ENCODE data around the gene CDH23. TPM values are rescaled to one million over a fixed set of nuclear protein-coding genes. Genes with fewer than 3 reads are reported as not detected.

The CDH23 gene
- total RNA-seq, 2 experiments from 2014 or later = 4.6 to 5.2 TPM

DNA sequence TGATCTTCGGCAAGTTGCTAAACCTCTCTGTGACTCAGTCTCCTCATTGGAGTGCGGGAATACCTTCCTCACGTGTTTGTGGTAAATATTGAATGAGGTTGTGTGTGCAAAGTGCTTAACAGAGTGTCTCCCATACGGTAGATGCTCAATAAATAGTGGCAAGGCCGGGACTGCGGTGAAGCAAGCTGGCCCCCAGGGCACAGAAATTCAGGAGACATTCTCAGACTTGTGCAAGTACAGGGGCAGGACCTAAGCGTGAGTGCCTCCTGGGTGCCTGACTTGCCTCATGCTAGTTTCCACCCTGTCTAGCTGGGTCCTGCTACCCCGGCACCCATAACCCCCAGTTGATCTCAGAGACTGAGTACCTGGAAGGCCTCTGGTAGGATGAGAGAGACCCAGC is 97.8 kb downstream of the CDH23 start:
- H3K27me3 ChIP-seq (ENCODE audit: control insufficient read depth in 1 of 2, insufficient read depth in 2 of 2, low read length in 2 of 2) = no peaks in the 10 kb centered on the region
- Mint-ChIP-seq H3K36me3 (ENCODE audit: low read depth) (no peaks in the 10 kb centered on the region), H3K4me3 (no peak overlapping the region), H3K27me3 (peaks cover 5% of the 10 kb centered on the region), H3K27ac (no peak overlapping the region), H3K4me1 (ENCODE audit: low read depth) (no peaks in the 10 kb centered on the region), H3K9me3 (no peaks in the 10 kb centered on the region)
- POLR2A ChIA-PET = no interaction called here
- no peak overlapping the region for H3K4me3 ChIP-seq (ENCODE audit: low read length)
- TF ChIP-seq, protein P1, sequence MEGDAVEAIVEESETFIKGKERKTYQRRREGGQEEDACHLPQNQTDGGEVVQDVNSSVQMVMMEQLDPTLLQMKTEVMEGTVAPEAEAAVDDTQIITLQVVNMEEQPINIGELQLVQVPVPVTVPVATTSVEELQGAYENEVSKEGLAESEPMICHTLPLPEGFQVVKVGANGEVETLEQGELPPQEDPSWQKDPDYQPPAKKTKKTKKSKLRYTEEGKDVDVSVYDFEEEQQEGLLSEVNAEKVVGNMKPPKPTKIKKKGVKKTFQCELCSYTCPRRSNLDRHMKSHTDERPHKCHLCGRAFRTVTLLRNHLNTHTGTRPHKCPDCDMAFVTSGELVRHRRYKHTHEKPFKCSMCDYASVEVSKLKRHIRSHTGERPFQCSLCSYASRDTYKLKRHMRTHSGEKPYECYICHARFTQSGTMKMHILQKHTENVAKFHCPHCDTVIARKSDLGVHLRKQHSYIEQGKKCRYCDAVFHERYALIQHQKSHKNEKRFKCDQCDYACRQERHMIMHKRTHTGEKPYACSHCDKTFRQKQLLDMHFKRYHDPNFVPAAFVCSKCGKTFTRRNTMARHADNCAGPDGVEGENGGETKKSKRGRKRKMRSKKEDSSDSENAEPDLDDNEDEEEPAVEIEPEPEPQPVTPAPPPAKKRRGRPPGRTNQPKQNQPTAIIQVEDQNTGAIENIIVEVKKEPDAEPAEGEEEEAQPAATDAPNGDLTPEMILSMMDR (IDR thresholded peaks at IDR 0.05) = no peak
- no peaks in the 10 kb centered on the region for H3K4me1 ChIP-seq (ENCODE audit: insufficient read depth, low read length)
- intact Hi-C loops (cut with DNase I, micrococcal nuclease) = no loop called here
- CTCF ChIA-PET = no interaction called here
- no peak overlapping the region for H3K27ac ChIP-seq (ENCODE audit: low read depth in 1 of 2, low read length in 2 of 2)
- peaks cover 0 to 4% of the 10 kb centered on the region in 2 experiments for H3K9me3 ChIP-seq (ENCODE audit: control insufficient read depth in 1 of 2, insufficient read depth in 1 of 2, low read length in 2 of 2)
- no peaks in the 10 kb centered on the region for H3K36me3 ChIP-seq (ENCODE audit: insufficient read depth, low read length)
- no peak for ATAC-seq (ENCODE audit: poor library complexity)
- no peak for DNase-seq

DNA sequence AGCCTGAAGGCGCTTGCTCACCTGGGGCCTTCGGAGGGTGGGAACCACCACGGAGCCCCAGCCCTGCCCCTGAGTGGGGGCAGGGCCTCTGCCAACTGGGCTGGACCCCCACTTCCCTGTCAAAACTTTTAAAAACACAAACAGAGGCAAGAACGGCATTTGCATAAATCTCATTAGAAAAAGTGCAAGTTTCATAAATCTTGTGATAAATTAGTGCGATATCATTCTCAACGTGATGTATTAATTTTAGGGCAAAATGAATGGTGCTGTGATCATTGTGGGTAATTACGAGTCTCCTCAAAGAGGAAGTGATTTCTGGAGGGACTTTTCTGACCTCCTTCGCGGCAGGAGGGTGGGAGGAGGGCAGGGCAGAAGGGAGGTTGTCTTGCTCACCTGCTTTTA is 98.3 kb downstream of the CDH23 start:
- CTCF ChIA-PET = no interaction called here
- Mint-ChIP-seq H3K9me3 (no peaks in the 10 kb centered on the region), H3K4me3 (no peak overlapping the region), H3K4me1 (ENCODE audit: low read depth) (no peaks in the 10 kb centered on the region), H3K27ac (no peak overlapping the region), H3K36me3 (ENCODE audit: low read depth) (no peaks in the 10 kb centered on the region), H3K27me3 (peaks cover 5% of the 10 kb centered on the region)
- intact Hi-C loops (cut with DNase I, micrococcal nuclease) = no loop called here
- no peaks in the 10 kb centered on the region for H3K36me3 ChIP-seq (ENCODE audit: insufficient read depth, low read length)
- H3K27ac ChIP-seq (ENCODE audit: low read depth in 1 of 2, low read length in 2 of 2) = no peak overlapping the region
- no peak overlapping the region for H3K4me3 ChIP-seq (ENCODE audit: low read length)
- peaks cover 0 to 4% of the 10 kb centered on the region in 2 experiments for H3K9me3 ChIP-seq (ENCODE audit: control insufficient read depth in 1 of 2, insufficient read depth in 1 of 2, low read length in 2 of 2)
- ATAC-seq (ENCODE audit: poor library complexity) = no peak
- POLR2A ChIA-PET = no interaction called here
- no peaks in the 10 kb centered on the region for H3K27me3 ChIP-seq (ENCODE audit: control insufficient read depth in 1 of 2, insufficient read depth in 2 of 2, low read length in 2 of 2)
- TF ChIP-seq, protein P1 (IDR thresholded peaks at IDR 0.05) = no peak
- H3K4me1 ChIP-seq (ENCODE audit: insufficient read depth, low read length) = no peaks in the 10 kb centered on the region
- peak in 1 of 14 experiments; percentile 28 for DNase-seq

DNA sequence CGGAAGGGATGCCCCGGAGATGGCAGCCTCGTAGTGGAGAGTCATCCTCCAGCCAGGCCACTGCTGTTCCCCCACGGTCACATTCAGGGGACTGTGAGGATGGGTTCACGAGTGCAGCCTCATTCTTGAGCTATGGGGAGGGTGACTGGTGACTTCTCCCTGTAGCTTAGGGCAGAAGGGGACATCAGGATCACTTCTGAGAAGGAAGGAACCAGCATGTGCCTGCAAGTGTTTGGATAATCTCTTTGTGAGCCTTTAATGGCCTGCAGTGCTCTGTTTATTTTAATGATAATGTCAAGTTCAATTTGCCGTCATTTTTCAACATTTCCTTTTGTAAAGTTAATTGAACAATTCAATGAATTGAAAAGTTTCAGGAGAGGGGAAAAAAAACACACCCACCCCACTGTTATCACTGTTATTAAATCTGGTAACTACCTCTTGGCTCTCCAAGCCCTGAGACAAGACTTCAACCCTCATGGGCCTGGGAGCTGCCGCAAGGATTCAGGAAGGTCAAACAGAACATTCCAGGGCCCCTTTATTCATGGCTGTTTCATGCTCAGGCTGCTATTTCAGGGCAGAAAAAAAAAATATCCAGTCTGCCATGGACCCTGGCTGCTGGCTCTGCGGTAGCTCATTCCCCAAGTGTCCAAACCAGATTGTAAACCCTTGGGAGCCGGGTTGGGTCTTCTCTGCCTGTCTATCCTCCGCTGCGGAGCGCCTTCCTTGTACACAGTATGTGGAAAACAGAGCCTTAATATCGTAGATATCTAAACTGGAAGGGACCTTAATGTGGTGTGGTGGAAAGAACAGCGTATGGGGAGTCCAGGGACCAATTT is 100.4 kb downstream of the CDH23 start:
- no peak for DNase-seq
- H3K9me3 ChIP-seq (ENCODE audit: control insufficient read depth in 1 of 2, insufficient read depth in 1 of 2, low read length in 2 of 2) = peaks cover 0 to 4% of the 10 kb centered on the region in 2 experiments
- no peak overlapping the region for H3K4me3 ChIP-seq (ENCODE audit: low read length)
- peaks cover 5% of the 10 kb centered on the region for H3K27me3 Mint-ChIP-seq
- no peak overlapping the region for H3K27ac Mint-ChIP-seq
- no peaks in the 10 kb centered on the region for H3K4me1 ChIP-seq (ENCODE audit: insufficient read depth, low read length)
- H3K27ac ChIP-seq (ENCODE audit: low read depth in 1 of 2, low read length in 2 of 2) = no peak overlapping the region
- no peaks in the 10 kb centered on the region for H3K9me3 Mint-ChIP-seq
- H3K36me3 Mint-ChIP-seq (ENCODE audit: low read depth) = no peaks in the 10 kb centered on the region
- H3K36me3 ChIP-seq (ENCODE audit: insufficient read depth, low read length) = no peaks in the 10 kb centered on the region
- H3K4me1 Mint-ChIP-seq (ENCODE audit: low read depth) = no peaks in the 10 kb centered on the region
- H3K27me3 ChIP-seq (ENCODE audit: control insufficient read depth in 1 of 2, insufficient read depth in 2 of 2, low read length in 2 of 2) = no peaks in the 10 kb centered on the region
- no peak for ATAC-seq (ENCODE audit: poor library complexity)
- no peak overlapping the region for H3K4me3 Mint-ChIP-seq
- TF ChIP-seq, protein P1 (IDR thresholded peaks at IDR 0.05) = no peak
- intact Hi-C loops (cut with DNase I, micrococcal nuclease) = no loop called here
- POLR2A ChIA-PET = no interaction called here
- CTCF ChIA-PET = no interaction called here
